Aorta (tissue), 5 donors: ENCODE measurements around the gene FASTKD3. TPM values are rescaled to one million over a fixed set of nuclear protein-coding genes. Genes with fewer than 3 reads are reported as not detected.

ENCODE experiments used
- ATAC-seq: fragments of 200-7000 bp; cut with Tn5 transposase; one replicate; pipeline ENCODE4 v1.9.1; 2022; ENCODE audit warnings: moderate library complexity; ENCODE audit not compliant: low FRiP score
- DNase-seq, 2 donors: peaks; one replicate each; pipeline ENCODE4 v3.0.0-alpha.2; 2020
- H3K27ac ChIP-seq, 2 donors: one replicate each; pipeline ENCODE4 v1.5.1; 2013; ENCODE audit warnings: low read length in 2 of 2, mild to moderate bottlenecking in 2 of 2, moderate library complexity in 2 of 2, control low read depth in 1 of 2, inconsistent platforms in 1 of 2, low read depth in 1 of 2
- H3K27me3 ChIP-seq, 2 donors: one replicate each; pipeline ENCODE4 v1.6.1; 2013; ENCODE audit warnings: control low read depth in 1 of 2, low read length in 1 of 2, mild to moderate bottlenecking in 1 of 2, moderate library complexity in 1 of 2; ENCODE audit not compliant: insufficient read depth in 2 of 2, control insufficient read depth in 1 of 2
- H3K36me3 ChIP-seq, 2 donors: one replicate each; pipeline ENCODE4 v1.6.1; 2013; ENCODE audit warnings: control low read depth in 1 of 2, low read length in 1 of 2, mild to moderate bottlenecking in 1 of 2; ENCODE audit not compliant: insufficient read depth in 2 of 2, control insufficient read depth in 1 of 2
- H3K4me1 ChIP-seq, 2 donors: one replicate each; pipeline ENCODE4 v1.6.1; 2013; ENCODE audit warnings: low read length in 2 of 2, control low read depth in 1 of 2, mild to moderate bottlenecking in 1 of 2, moderate library complexity in 1 of 2; ENCODE audit not compliant: insufficient read depth in 2 of 2, control insufficient read depth in 1 of 2
- H3K4me3 ChIP-seq, 2 donors: one replicate each; pipeline ENCODE4 v1.5.1; 2013; ENCODE audit warnings: low read length in 2 of 2, control low read depth in 1 of 2, mild to moderate bottlenecking in 1 of 2
- H3K9me3 ChIP-seq: one replicate; pipeline ENCODE4 v1.6.1; 2013; ENCODE audit warnings: mild to moderate bottlenecking, low read length; ENCODE audit not compliant: control insufficient read depth
- WGBS, 2 donors: extraction: QIAGEN DNeasy Blood & Tissue Kit; methylation state at CpG; one replicate each; pipeline ENCODE4 v1.1.7; 2013; 5-methylcytosine and 5-hydroxymethylcytosine counted together
- intact Hi-C, 2 donors: fragments of 100-400 bp; cut with DNase I; formaldehyde crosslinking; loops; one replicate each; pipeline versions ENCODE4 v1.14.2 to v1.15.0; 2022
- polyA plus RNA-seq, 2 donors: library from polyadenylated mRNA; stranded (reverse); fragments of 200-250 nt; gene quantifications; one replicate each; pipeline ENCODE4 v1.2.3, GENCODE V29; 2013
- total RNA-seq, 2 donors: library from RNA; stranded (reverse); fragmentation: NEBNext Ultra II Directional; extraction: Animal tissue kit (Norgen Biotek cat#: 25700); gene quantifications; one replicate each; pipeline ENCODE4 v1.2.1, GENCODE V29; 2021
- donor health status: healthy with polysubstance abuse.
- donor health status: Bipolar disorder and iron deficiency.
- donor health status: DM: no; HTN: no; CAD: no.
- donor health status: DM: no; HTN: no; CAD: no.
- donor health status: DM: yes; HTN: yes; CAD: no.

FASTKD3 gene
- total and polyA plus RNA-seq, 4 donors: 6.1 to 17.9 (median 10.7) TPM

DNA sequence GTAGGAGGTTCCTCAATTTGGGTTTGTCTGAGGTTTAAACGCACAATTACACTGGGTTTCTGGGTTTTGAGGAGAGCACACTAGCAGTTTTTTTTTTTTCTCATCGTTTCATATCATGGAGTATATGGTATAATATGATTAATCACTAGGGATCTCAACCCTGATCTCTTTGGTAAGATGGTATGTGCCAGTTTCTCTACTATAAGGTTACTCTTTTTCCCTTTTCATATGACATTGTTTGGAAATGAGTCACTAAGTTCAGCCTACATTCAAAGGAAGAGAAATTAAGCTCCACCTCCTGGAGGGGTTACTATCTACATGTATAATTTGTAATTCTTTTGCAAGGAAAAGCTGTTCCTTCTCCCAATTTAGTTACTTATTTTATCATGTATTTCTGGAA lies 35.3 kb upstream of the FASTKD3 start:
- ATAC-seq: no peak
- intact Hi-C loops: no loop called here
- DNase-seq: no peak
- H3K4me3 ChIP-seq: no peak overlapping the region
- peaks cover 3% of the 10 kb centered on the region for H3K9me3 ChIP-seq
- no peak overlapping the region for H3K27ac ChIP-seq
- peaks cover 6 to 17% of the 10 kb centered on the region in 2 donors for H3K36me3 ChIP-seq
- 88 to 95% methylated on average over 2 of the region's 2 CpGs for WGBS, 2 donors
- H3K27me3 ChIP-seq: no peaks in the 10 kb centered on the region
- H3K4me1 ChIP-seq: peaks cover 0 to 3% of the 10 kb centered on the region in 2 donors

DNA sequence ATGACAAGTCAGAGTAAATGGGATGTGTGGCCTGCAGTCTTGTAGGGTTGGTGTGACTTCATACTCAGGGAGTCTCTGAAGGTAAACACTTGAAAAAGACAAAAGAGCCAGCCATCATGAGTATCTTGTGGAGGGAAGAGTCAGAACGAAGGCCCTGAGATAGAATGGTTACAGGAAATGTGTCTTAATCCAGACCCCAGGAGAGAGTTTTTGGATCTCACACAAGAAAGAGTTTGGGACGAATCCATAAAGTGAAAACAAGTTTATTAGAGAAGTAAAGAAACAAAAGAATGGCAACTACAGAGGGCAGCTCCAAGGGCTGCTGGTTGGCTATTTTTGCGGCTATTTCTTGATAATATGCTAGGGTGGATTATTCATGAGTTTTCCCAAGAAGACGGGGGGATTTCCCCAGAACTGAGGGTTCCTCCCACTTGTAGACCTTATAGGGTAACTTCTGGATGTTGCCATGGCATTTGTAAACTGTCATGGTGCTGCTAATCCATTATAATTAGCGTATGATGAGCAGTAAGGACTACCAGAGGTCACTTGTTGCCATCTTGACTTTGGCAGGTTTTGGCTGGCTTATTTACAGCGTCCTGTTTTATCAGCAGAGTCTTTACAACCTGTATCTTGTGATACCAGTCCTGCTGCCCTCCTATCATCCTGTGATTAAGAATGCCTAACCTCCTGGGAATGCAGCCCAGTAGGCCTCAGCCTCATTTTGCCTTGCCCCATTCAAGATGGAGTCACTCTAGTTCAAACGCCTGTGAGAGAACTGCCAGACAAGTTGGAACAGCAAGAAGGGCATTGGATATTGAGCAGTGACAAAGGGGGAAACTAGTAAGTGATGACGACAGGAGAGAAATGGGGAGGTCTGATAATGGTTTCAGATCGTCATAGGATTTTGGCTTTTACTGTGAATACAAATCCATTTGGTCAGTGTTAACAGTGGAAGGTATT lies 34.1 kb upstream of the FASTKD3 start:
- H3K27ac ChIP-seq: no peak overlapping the region
- ATAC-seq (no peak), DNase-seq (no peak)
- intact Hi-C loops: no loop called here
- WGBS, 2 donors: 93% methylated on average over 9 of the region's 9 CpGs
- H3K27me3 ChIP-seq: no peaks in the 10 kb centered on the region
- peaks cover 2 to 13% of the 10 kb centered on the region in 2 donors for H3K36me3 ChIP-seq
- peaks cover 0 to 3% of the 10 kb centered on the region in 2 donors for H3K4me1 ChIP-seq
- no peaks in the 10 kb centered on the region for H3K9me3 ChIP-seq
- H3K4me3 ChIP-seq: no peak overlapping the region

DNA sequence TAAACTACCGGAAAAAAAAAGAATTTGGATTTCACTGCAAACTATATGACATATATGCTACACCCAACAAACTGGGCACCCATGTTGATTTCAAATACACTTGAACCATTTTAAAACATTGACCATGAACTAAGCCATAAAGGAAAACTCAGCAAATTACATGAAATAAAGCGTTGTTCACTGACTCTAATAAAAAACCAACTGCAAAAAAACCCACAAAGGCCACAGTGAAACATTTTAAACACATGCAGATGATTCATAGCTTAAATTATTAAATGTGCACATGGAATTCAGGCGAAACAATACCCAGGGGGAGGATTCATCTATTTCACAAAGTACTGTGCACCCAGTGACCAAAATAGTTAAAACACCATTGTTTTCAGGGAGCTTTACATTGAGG lies 33.4 kb upstream of the FASTKD3 start:
- no peaks in the 10 kb centered on the region for H3K9me3 ChIP-seq
- intact Hi-C loops: no loop called here
- H3K36me3 ChIP-seq: peaks cover 2 to 13% of the 10 kb centered on the region in 2 donors
- H3K27ac ChIP-seq: no peak overlapping the region
- no peak overlapping the region for H3K4me3 ChIP-seq
- peaks cover 0 to 3% of the 10 kb centered on the region in 2 donors for H3K4me1 ChIP-seq
- 83 to 88% methylated on average over 3 of the region's 3 CpGs for WGBS, 2 donors
- DNase-seq (no peak), ATAC-seq (no peak)
- no peaks in the 10 kb centered on the region for H3K27me3 ChIP-seq

DNA sequence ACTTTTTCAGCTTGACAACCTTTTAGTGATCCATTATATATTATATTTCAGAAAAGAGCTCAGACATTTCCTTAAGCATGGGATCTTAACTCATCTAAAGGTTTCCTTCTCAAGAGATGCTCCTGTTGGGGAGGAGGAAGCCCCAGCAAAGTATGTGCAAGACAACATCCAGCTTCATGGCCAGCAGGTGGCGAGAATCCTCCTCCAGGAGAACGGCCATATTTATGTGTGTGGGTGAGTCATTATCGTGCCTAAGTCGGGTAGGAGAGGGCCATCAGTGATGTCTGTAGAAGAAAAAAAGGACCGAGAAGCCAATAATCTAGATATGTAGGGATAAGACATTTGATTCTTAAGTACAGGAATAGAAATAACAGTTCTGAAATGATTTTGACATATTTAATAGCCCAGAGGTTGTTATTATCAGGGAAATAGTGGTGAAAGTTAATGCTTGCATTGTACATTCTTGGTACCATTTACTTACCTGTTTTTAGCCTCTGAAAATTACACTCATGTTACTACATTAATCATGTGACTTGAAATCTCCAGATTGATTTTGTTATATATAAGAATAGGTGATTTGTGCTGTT lies 28.3 kb upstream of the FASTKD3 start:
- 65 to 67% methylated on average over 5 of the region's 5 CpGs for WGBS, 2 donors
- no peak overlapping the region for H3K4me3 ChIP-seq
- H3K4me1 ChIP-seq: no peaks in the 10 kb centered on the region
- no peak for ATAC-seq
- no peaks in the 10 kb centered on the region for H3K27me3 ChIP-seq
- H3K36me3 ChIP-seq: peaks cover 9 to 10% of the 10 kb centered on the region in 2 donors
- no peaks in the 10 kb centered on the region for H3K9me3 ChIP-seq
- no peak for DNase-seq
- intact Hi-C loops: no loop called here
- no peak overlapping the region for H3K27ac ChIP-seq

DNA sequence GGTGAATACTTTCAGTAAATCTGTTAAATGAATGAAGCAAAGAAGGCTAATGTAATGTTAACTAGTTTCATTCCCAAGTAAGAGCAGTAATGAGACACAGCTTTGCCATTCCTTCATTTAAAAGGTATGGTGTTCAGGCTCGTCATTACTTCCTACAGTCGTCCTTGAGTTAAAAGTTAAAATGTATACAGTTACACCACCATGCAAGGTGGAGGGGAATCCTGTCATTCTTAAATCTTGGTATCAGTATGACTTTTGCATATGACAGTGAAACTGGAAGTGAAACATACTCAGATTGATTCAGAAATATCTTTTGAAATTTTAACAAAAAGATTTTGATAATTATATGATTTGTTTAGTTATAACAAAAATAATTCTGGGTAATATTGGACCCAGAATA lies 26.0 kb upstream of the FASTKD3 start:
- H3K9me3 ChIP-seq: no peaks in the 10 kb centered on the region
- no peaks in the 10 kb centered on the region for H3K4me1 ChIP-seq
- H3K27me3 ChIP-seq: no peaks in the 10 kb centered on the region
- no peak overlapping the region for H3K27ac ChIP-seq
- H3K4me3 ChIP-seq: no peak overlapping the region
- peaks cover 3 to 10% of the 10 kb centered on the region in 2 donors for H3K36me3 ChIP-seq
- intact Hi-C loops: no loop called here
- ATAC-seq (no peak), DNase-seq (no peak)
- 86 to 88% methylated on average over 2 of the region's 2 CpGs for WGBS, 2 donors

DNA sequence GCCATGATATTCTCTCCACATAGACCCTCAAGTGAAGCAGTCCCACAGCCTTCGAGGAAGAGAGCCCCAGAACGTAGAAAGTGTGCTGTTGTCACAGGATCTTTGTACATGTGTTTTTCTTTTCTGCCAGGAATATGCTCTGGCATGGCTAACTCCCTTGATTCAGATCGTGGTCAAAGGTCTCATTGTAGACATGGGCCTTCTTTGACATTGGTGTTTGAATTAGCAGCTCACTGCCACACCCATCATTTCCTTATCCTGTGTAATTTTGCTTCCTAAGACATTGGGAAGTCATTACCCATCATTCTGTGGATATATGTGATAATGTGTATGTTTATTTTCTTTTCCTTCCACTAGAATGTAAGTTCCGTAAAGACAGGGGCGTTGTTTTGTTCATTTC lies 25.6 kb upstream of the FASTKD3 start:
- ATAC-seq (no peak), DNase-seq (no peak)
- 83 to 85% methylated on average over 5 of the region's 5 CpGs for WGBS, 2 donors
- intact Hi-C loops: no loop called here
- no peaks in the 10 kb centered on the region for H3K4me1 ChIP-seq
- no peaks in the 10 kb centered on the region for H3K27me3 ChIP-seq
- H3K9me3 ChIP-seq: no peaks in the 10 kb centered on the region
- no peak overlapping the region for H3K4me3 ChIP-seq
- H3K36me3 ChIP-seq: peaks cover 3 to 14% of the 10 kb centered on the region in 2 donors
- no peak overlapping the region for H3K27ac ChIP-seq

DNA sequence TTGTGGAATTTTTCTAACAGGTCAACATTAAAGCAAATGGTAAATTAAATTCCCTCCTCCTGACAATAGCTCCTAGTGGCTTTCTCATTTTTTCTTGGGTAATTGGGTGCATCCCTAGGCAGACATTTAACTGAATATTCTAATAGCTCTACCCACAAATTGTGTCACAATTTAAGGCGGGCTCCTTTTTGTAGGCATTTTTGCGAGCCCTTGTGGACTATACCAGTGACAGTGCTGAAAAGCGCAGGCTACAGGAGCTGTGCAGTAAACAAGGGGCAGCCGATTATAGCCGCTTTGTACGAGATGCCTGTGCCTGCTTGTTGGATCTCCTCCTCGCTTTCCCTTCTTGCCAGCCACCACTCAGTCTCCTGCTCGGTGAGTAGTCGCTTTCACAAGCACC lies 20.1 kb upstream of the FASTKD3 start:
- no peak for DNase-seq
- Histone ChIP-seq H3K36me3 (peaks cover 0 to 12% of the 10 kb centered on the region in 2 donors), H3K4me1 (no peaks in the 10 kb centered on the region), H3K9me3 (no peaks in the 10 kb centered on the region), H3K27me3 (no peaks in the 10 kb centered on the region), H3K4me3 (no peak overlapping the region), H3K27ac (no peak overlapping the region)
- WGBS, 2 donors: 96 to 97% methylated on average over 9 of the region's 9 CpGs
- intact Hi-C loops: no loop called here
- no peak for ATAC-seq

DNA sequence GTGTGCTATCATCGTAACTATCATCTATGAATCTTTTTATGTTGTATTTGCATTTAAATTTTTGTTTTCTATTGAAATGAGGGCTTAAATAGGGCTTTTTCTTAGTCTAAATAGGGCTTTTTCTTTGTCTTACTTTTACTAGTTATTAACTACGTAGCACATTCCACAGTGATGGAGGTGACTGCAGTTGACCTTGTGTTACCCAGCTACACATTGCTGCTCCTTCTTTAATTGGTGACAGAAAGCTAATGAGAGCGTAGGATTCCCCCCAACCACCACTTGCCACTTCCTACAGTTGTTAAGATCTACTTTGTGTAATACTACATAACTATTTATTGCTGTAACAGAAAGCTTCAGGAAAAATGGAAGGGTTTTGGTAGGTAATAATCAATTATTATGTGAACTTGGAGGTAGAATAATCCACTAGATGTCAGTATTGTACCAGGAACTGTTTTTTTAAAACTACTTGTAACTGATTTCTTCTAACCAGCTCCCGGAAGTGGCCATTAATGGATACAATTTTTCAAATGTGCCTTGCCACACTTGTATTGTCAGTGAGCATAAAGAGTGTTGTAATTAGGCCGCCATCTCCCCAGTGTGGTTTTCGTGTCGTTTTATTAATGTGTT lies 18.1 kb upstream of the FASTKD3 start:
- no peak overlapping the region for H3K27ac ChIP-seq
- H3K4me1 ChIP-seq: no peaks in the 10 kb centered on the region
- peaks cover 0 to 12% of the 10 kb centered on the region in 2 donors for H3K36me3 ChIP-seq
- no peaks in the 10 kb centered on the region for H3K27me3 ChIP-seq
- ATAC-seq (no peak), DNase-seq (no peak)
- WGBS, 2 donors: 58 to 59% methylated on average over 7 of the region's 7 CpGs
- intact Hi-C loops: no loop called here
- H3K4me3 ChIP-seq: no peak overlapping the region
- no peaks in the 10 kb centered on the region for H3K9me3 ChIP-seq
